IMR-90 (cell line): Measurements from ENCODE around the gene ARID4A. TPM values are rescaled to one million over a fixed set of nuclear protein-coding genes. Genes with fewer than 3 reads are reported as not detected.

Source experiments
- ATAC-seq: fragments of 200-7000 bp; cut with Tn5 transposase; 2 replicates; pipeline ENCODE4 v1.9.1; 2020; ENCODE audit warnings: low read depth, mild to moderate bottlenecking, moderate library complexity
- BruUV-seq: library from RNA; stranded (reverse); fragments of 400-500 nt; replicated peaks from 2 replicates; lab custom pipeline; 2021; lab: Mats Ljungman, UMichigan
- CTCF ChIA-PET: fragments of 300-600 bp; formaldehyde crosslinking; extraction: SDS; loops from one replicate; lab custom pipeline; 2021; ENCODE audit warnings: antibody characterized with exemption; lab: Yijun Ruan, JAX
- POLR2A ChIA-PET: fragments of 300-600 bp; sonication (Branson Sonifier 250); formaldehyde crosslinking; loops from one replicate; lab custom pipeline; 2022; ENCODE audit warnings: antibody characterized with exemption; ENCODE audit not compliant: unreplicated experiment; lab: Charles Lee
- DNase-seq: peaks from one replicate; pipeline ENCODE4 v3.0.0; 2013
- H2AFZ ChIP-seq: replicated peaks from 2 replicates; pipeline ENCODE3; 2013; ENCODE audit warnings: low read length, mild to moderate bottlenecking; ENCODE audit not compliant: poor library complexity
- H2AK5ac ChIP-seq: 2 replicates; pipeline ENCODE4 v1.6.1; 2013; ENCODE audit warnings: low read depth, low read length, inconsistent platforms
- H2AK9ac ChIP-seq: replicated peaks from 2 replicates; pipeline ENCODE3; 2013; ENCODE audit warnings: mild to moderate bottlenecking, low read depth, low read length, moderate library complexity; ENCODE audit not compliant: poor library complexity
- H2BK120ac ChIP-seq: 2 replicates; pipeline ENCODE4 v1.6.1; 2013; ENCODE audit warnings: low read depth, low read length, inconsistent platforms
- H2BK15ac ChIP-seq: 3 replicates; pipeline ENCODE4 v1.6.1; 2013; ENCODE audit warnings: low read depth, low read length, inconsistent platforms
- H2BK20ac ChIP-seq: 2 replicates; pipeline ENCODE4 v1.6.1; 2013; ENCODE audit warnings: low read depth, mild to moderate bottlenecking, inconsistent platforms, low read length, moderate library complexity
- H2BK5ac ChIP-seq: 2 replicates; pipeline ENCODE4 v1.6.1; 2013; ENCODE audit warnings: mild to moderate bottlenecking, low read depth, low read length, inconsistent platforms; ENCODE audit not compliant: poor library complexity, severe bottlenecking
- H3K14ac ChIP-seq: replicated peaks from 2 replicates; pipeline ENCODE4 v1.6.1; 2013; ENCODE audit warnings: low read depth, low read length, inconsistent platforms
- H3K18ac ChIP-seq: 2 replicates; pipeline ENCODE4 v1.6.1; 2013; ENCODE audit warnings: low read depth, low read length, control low read depth
- H3K23ac ChIP-seq: 2 replicates; pipeline ENCODE4 v1.6.1; 2013; ENCODE audit warnings: low read depth, low read length, inconsistent platforms
- H3K27ac ChIP-seq: 2 replicates; pipeline ENCODE4 v1.5.1; 2013; ENCODE audit warnings: mild to moderate bottlenecking, control low read depth, low read length; ENCODE audit not compliant: insufficient read depth
- H3K27me3 ChIP-seq: 2 replicates; pipeline ENCODE4 v1.6.1; 2013; ENCODE audit warnings: low read length; ENCODE audit not compliant: control insufficient read depth, insufficient read depth
- H3K36me3 ChIP-seq: 2 replicates; pipeline ENCODE4 v1.6.1; 2013; ENCODE audit warnings: low read length, mixed read lengths; ENCODE audit not compliant: control insufficient read depth, insufficient read depth
- H3K4ac ChIP-seq: 2 replicates; pipeline ENCODE4 v1.6.1; 2013; ENCODE audit warnings: low read depth, low read length, inconsistent platforms
- H3K4me1 ChIP-seq: 2 replicates; pipeline ENCODE4 v1.6.1; 2013; ENCODE audit warnings: low read length, mixed read lengths; ENCODE audit not compliant: control insufficient read depth, insufficient read depth
- H3K4me2 ChIP-seq: 2 replicates; pipeline ENCODE4 v1.6.1; 2013; ENCODE audit warnings: low read depth, mild to moderate bottlenecking, control low read depth, low read length, moderate library complexity
- H3K4me3 ChIP-seq: 2 replicates; pipeline ENCODE4 v1.5.1; 2013; ENCODE audit warnings: low read depth, mild to moderate bottlenecking, control low read depth, low read length, moderate library complexity; ENCODE audit not compliant: insufficient read depth
- H3K56ac ChIP-seq: 2 replicates; pipeline ENCODE4 v1.6.1; 2013; ENCODE audit warnings: low read length, inconsistent platforms; ENCODE audit not compliant: insufficient read depth; ENCODE audit errors: extremely low read depth
- H3K79me1 ChIP-seq, 2 experiments: 2 replicates each; pipeline ENCODE4 v1.6.1; 2013; ENCODE audit warnings: low read length in 2 of 2, inconsistent platforms in 1 of 2, low read depth in 1 of 2
- H3K9ac ChIP-seq: 2 replicates; pipeline ENCODE4 v1.6.1; 2013; ENCODE audit warnings: low read depth, low read length, control low read depth
- H3K9me1 ChIP-seq: 2 replicates; pipeline ENCODE4 v1.6.1; 2013; ENCODE audit warnings: low read length, inconsistent platforms; ENCODE audit not compliant: insufficient read depth
- H3K9me3 ChIP-seq: 2 replicates; pipeline ENCODE4 v1.6.1; 2013; ENCODE audit warnings: low read length; ENCODE audit not compliant: control insufficient read depth, insufficient read depth
- H4K20me1 ChIP-seq: 2 replicates; pipeline ENCODE4 v1.6.1; 2013; ENCODE audit warnings: low read length, inconsistent platforms; ENCODE audit not compliant: insufficient read depth
- H4K5ac ChIP-seq: 2 replicates; pipeline ENCODE4 v1.6.1; 2013; ENCODE audit warnings: mild to moderate bottlenecking, low read depth, low read length, control low read depth
- H4K8ac ChIP-seq, 2 experiments: 2 replicates each; pipeline ENCODE4 v1.6.1; 2013; ENCODE audit warnings: low read depth in 2 of 2, low read length in 2 of 2, control low read depth in 1 of 2, inconsistent platforms in 1 of 2
- H4K91ac ChIP-seq: 2 replicates; pipeline ENCODE4 v1.6.1; 2013; ENCODE audit warnings: low read depth, low read length, inconsistent platforms; ENCODE audit not compliant: insufficient read depth
- BHLHE40 ChIP-seq: fragments of 150-350 bp; IDR thresholded peaks from 2 replicates; pipeline ENCODE4 v1.6.1; 2016; ENCODE audit warnings: mild to moderate bottlenecking, low read depth, low read length
- CEBPB ChIP-seq: IDR thresholded peaks from 2 replicates; pipeline ENCODE4 v1.6.1; 2012; ENCODE audit warnings: low read depth, low read length, improper control_type of control experiment
- CHD1 ChIP-seq: IDR thresholded peaks from 2 replicates; pipeline ENCODE4 v1.6.1; 2012; ENCODE audit warnings: low read depth, low read length, improper control_type of control experiment
- CTCF ChIP-seq: conservative IDR thresholded peaks from 2 replicates; pipeline ENCODE4 v1.5.1; 2012; ENCODE audit warnings: mild to moderate bottlenecking, low read depth, low read length, improper control_type of control experiment
- FOS ChIP-seq: fragments of 150-350 bp; IDR thresholded peaks from 2 replicates; pipeline ENCODE4 v1.6.1; 2016; ENCODE audit warnings: low read depth, low read length
- MAFK ChIP-seq: IDR thresholded peaks from 2 replicates; pipeline ENCODE4 v1.6.1; 2012; ENCODE audit warnings: low read depth, low read length, improper control_type of control experiment
- MAZ ChIP-seq: IDR thresholded peaks from 2 replicates; pipeline ENCODE4 v1.6.1; 2012; ENCODE audit warnings: low read depth, mild to moderate bottlenecking, low read length, improper control_type of control experiment, moderate library complexity, borderline replicate concordance
- MXI1 ChIP-seq: IDR thresholded peaks from 2 replicates; pipeline ENCODE4 v1.6.1; 2012; ENCODE audit warnings: low read depth, mild to moderate bottlenecking, low read length, moderate library complexity, borderline replicate concordance
- NFE2L2 ChIP-seq: fragments of 150-350 bp; IDR thresholded peaks from 2 replicates; pipeline ENCODE4 v1.6.1; 2016; ENCODE audit warnings: low read depth, mild to moderate bottlenecking, low read length
- POLR2A ChIP-seq: IDR thresholded peaks from 2 replicates; pipeline ENCODE4 v1.6.1; 2012; ENCODE audit warnings: mild to moderate bottlenecking, low read depth, low read length
- RAD21 ChIP-seq: IDR thresholded peaks from 2 replicates; pipeline ENCODE4 v1.6.1; 2012; ENCODE audit warnings: low read length, improper control_type of control experiment
- RCOR1 ChIP-seq: IDR thresholded peaks from 2 replicates; pipeline ENCODE4 v1.6.1; 2012; ENCODE audit warnings: mild to moderate bottlenecking, low read length, improper control_type of control experiment; ENCODE audit not compliant: insufficient replicate concordance
- RFX5 ChIP-seq: IDR thresholded peaks from 2 replicates; pipeline ENCODE4 v1.8.0; 2012; ENCODE audit warnings: low read depth, mild to moderate bottlenecking, low read length, moderate library complexity
- SMC3 ChIP-seq: fragments of 150-350 bp; IDR thresholded peaks from 2 replicates; pipeline ENCODE4 v1.6.1; 2016; ENCODE audit warnings: low read depth, mild to moderate bottlenecking, antibody characterized with exemption, low read length, moderate library complexity
- WGBS, 2 experiments: methylation state at CpG; one replicate each; pipeline versions ENCODE4 v1.1.5 to v1.1.7; 2013; ENCODE audit warnings: missing lambda C conversion rate in 2 of 2; ENCODE audit not compliant: insufficient read length in 1 of 2; ENCODE audit errors: extremely low coverage in 2 of 2; 5-methylcytosine and 5-hydroxymethylcytosine counted together
- dilution Hi-C: fragments of 300-500 bp; cut with HindIII; formaldehyde crosslinking; loops from one replicate; pipeline ENCODE4 v1.14.3; 2018; ENCODE audit warnings: low sequenced_read_pairs; ENCODE audit not compliant: unreplicated experiment
- in situ Hi-C: fragments of 300-500 bp; cut with MboI; formaldehyde crosslinking; loops from 3 replicates; pipeline ENCODE4 v1.14.3; 2019; ENCODE audit warnings: low sequenced_read_pairs, inconsistent platforms, mixed read lengths
- intact Hi-C: fragments of 100-400 bp; cut with micrococcal nuclease; formaldehyde crosslinking; loops from 2 replicates; pipeline ENCODE4 v1.10.0; 2022
- polyA plus RNA-seq, 3 experiments: library from polyadenylated mRNA; depleted of rRNA; stranded (reverse); fragments of >200 nt; gene quantifications; 2 replicates each; pipeline ENCODE4 v1.2.3, GENCODE V29; 2012; ENCODE audit warnings: low replicate concordance in 1 of 3
- total RNA-seq: library from RNA; depleted of rRNA; stranded (reverse); fragments of >200 nt; gene quantifications from 2 replicates; pipeline ENCODE4 v1.2.3, GENCODE V29; 2012
- TF ChIP-seq, protein P1 (sequence below): fragments of 150-350 bp; IDR thresholded peaks from 2 replicates; pipeline ENCODE4 v1.6.1; 2017; ENCODE audit warnings: mild to moderate bottlenecking, antibody characterized with exemption, low read length, low read depth
- TF ChIP-seq, protein P2 (sequence below): fragments of 150-350 bp; IDR thresholded peaks from 2 replicates; pipeline ENCODE4 v1.6.1; 2016; ENCODE audit warnings: low read depth, mild to moderate bottlenecking, low read length, moderate library complexity, borderline replicate concordance

ARID4A gene
- total and polyA plus RNA-seq, 2 of the 4 experiments (the other 2 are of a cell fraction), result 3.3 to 3.8 TPM

DNA sequence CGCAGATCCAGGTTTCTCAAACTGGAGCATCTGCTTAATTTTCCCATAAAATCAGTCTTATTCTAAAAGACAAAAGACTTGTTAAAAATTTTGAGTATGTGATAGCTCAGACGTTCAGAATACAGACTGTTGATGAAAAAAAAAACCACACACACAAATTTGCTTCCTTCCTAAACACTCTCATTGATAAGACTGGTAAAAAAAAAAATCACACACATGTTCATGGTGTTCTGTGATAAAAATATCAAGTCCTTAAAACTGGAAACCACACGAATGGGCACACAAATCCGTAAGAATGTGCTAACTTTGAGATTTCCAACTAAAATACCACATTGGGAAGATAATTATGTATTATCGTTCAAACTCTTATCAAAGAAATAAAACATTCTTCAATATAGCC lies 6.7 kb upstream of the ARID4A start:
- in situ Hi-C loops, result no loop called here

More for the DNA sequence above, 6.7 kb upstream of the ARID4A start:
- Histone ChIP-seq H3K9me1 (peaks cover 7% of the 10 kb centered on the region; the same call in 1 of the 2 replicates), H3K36me3 (peaks cover 39% of the 10 kb centered on the region), H3K27ac (no peak overlapping the region), H2AFZ (no peak overlapping the region), H4K5ac (no peak overlapping the region), H3K14ac (no peak overlapping the region), H2AK5ac (no peak overlapping the region), H2BK5ac (no peak overlapping the region), H3K23ac (no peak overlapping the region), H3K18ac (no peak overlapping the region), H3K79me1 (peaks cover 13 to 32% of the 10 kb centered on the region in 2 experiments; a peak in 3 of 4 replicates), H3K4ac (no peak overlapping the region), H3K9ac (no peak overlapping the region), H2BK120ac (no peak overlapping the region), H2AK9ac (no peak overlapping the region), H4K91ac (no peak overlapping the region), H2BK20ac (no peak overlapping the region), H3K9me3 (no peaks in the 10 kb centered on the region), H2BK15ac (no peak overlapping the region), H3K27me3 (no peaks in the 10 kb centered on the region), H4K20me1 (peaks cover 44% of the 10 kb centered on the region), H3K4me2 (no peak overlapping the region), H4K8ac (no peak overlapping the region), H3K4me3 (no peak overlapping the region), H3K56ac (no peak overlapping the region), H3K4me1 (no peaks in the 10 kb centered on the region)
- WGBS, 2 experiments, result no CpG with 5 or more reads among the region's 5 CpGs
- TF ChIP-seq CEBPB (no peak), MAZ (no peak), MXI1 (no peak), CTCF (no peak), RCOR1 (no peak), MAFK (no peak), NFE2L2 (no peak), BHLHE40 (no peak), SMC3 (no peak), RFX5 (no peak), FOS (no peak), POLR2A (no peak), RAD21 (no peak), CHD1 (no peak)
- TF ChIP-seq, protein P1, sequence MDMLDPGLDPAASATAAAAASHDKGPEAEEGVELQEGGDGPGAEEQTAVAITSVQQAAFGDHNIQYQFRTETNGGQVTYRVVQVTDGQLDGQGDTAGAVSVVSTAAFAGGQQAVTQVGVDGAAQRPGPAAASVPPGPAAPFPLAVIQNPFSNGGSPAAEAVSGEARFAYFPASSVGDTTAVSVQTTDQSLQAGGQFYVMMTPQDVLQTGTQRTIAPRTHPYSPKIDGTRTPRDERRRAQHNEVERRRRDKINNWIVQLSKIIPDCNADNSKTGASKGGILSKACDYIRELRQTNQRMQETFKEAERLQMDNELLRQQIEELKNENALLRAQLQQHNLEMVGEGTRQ, result no peak
- TF ChIP-seq, protein P2, sequence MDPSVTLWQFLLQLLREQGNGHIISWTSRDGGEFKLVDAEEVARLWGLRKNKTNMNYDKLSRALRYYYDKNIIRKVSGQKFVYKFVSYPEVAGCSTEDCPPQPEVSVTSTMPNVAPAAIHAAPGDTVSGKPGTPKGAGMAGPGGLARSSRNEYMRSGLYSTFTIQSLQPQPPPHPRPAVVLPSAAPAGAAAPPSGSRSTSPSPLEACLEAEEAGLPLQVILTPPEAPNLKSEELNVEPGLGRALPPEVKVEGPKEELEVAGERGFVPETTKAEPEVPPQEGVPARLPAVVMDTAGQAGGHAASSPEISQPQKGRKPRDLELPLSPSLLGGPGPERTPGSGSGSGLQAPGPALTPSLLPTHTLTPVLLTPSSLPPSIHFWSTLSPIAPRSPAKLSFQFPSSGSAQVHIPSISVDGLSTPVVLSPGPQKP, result no peak
- CTCF ChIA-PET, result no interaction called here
- DNase-seq (no peak), ATAC-seq (no peak)
- intact Hi-C loops, result no loop called here
- POLR2A ChIA-PET, result interaction anchor here (0.6 kb wide), 1 partner anchor 93 kb away, joined by 4 read pairs; no protein-coding TSS in a partner anchor
- BruUV-seq, result no TSS peak
- dilution Hi-C loops, result no loop called here
